Liver (tissue), 3 donors: ENCODE data around the gene DDX52.

Source experiments
- GABPA ChIP-seq, 2 donors: IDR thresholded peaks in 1 of 2; conservative IDR thresholded peaks in 1 of 2; 2 replicates each; pipeline ENCODE4 v1.6.1; 2016; ENCODE audit warnings: antibody characterized with exemption in 2 of 2, mild to moderate bottlenecking in 1 of 2, moderate library complexity in 1 of 2
- JUND ChIP-seq, 2 donors: IDR thresholded peaks; 2 replicates each; pipeline ENCODE4 v1.6.1; 2016; ENCODE audit warnings: antibody characterized with exemption in 2 of 2
- SP1 ChIP-seq: IDR thresholded peaks from 2 replicates; pipeline ENCODE4 v1.6.1; 2018; ENCODE audit warnings: antibody characterized with exemption, mild to moderate bottlenecking
- TAF1 ChIP-seq: conservative IDR thresholded peaks from 2 replicates; pipeline ENCODE4 v1.6.1; 2016; ENCODE audit warnings: antibody characterized with exemption, mild to moderate bottlenecking
- TF ChIP-seq, protein P1 (sequence below): fragments of 150-350 bp; IDR thresholded peaks from 2 replicates; pipeline ENCODE4 v1.5.1; 2017; ENCODE audit warnings: improper control_type of control experiment, low read depth, low read length; ENCODE audit not compliant: missing input control
- TF ChIP-seq, protein P2 (sequence below): IDR thresholded peaks from 2 replicates; pipeline ENCODE4 v1.6.1; 2016; ENCODE audit warnings: antibody characterized with exemption
- donor health status: healthy.
- donor health status: healthy.

DNA sequence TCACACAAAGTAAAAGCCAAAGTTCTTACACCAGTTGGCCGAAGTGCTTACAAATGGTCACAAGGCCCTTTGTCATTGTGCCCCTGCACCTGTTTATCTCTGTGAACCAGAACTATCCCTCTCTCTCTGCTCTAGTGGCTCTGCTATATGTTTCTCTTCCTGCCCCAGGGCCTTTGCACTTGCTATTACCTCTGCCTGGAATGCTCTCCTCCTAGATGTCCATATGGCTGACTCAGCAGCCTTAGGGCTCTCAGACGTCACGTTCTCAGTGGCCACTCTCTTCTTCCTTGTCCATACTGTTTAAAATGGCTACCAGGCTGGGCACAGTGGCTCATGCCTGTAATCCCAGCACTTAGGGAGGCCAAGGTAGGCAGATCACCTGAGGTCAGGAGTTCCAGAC lies 38.8 kb upstream of the DDX52 start:
- TF ChIP-seq, protein P1, sequence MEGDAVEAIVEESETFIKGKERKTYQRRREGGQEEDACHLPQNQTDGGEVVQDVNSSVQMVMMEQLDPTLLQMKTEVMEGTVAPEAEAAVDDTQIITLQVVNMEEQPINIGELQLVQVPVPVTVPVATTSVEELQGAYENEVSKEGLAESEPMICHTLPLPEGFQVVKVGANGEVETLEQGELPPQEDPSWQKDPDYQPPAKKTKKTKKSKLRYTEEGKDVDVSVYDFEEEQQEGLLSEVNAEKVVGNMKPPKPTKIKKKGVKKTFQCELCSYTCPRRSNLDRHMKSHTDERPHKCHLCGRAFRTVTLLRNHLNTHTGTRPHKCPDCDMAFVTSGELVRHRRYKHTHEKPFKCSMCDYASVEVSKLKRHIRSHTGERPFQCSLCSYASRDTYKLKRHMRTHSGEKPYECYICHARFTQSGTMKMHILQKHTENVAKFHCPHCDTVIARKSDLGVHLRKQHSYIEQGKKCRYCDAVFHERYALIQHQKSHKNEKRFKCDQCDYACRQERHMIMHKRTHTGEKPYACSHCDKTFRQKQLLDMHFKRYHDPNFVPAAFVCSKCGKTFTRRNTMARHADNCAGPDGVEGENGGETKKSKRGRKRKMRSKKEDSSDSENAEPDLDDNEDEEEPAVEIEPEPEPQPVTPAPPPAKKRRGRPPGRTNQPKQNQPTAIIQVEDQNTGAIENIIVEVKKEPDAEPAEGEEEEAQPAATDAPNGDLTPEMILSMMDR: no peak
- TF ChIP-seq, protein P2, sequence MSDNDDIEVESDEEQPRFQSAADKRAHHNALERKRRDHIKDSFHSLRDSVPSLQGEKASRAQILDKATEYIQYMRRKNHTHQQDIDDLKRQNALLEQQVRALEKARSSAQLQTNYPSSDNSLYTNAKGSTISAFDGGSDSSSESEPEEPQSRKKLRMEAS: no peak
- TF ChIP-seq SP1: no peak
- no peak for TF ChIP-seq TAF1
- TF ChIP-seq JUND (IDR thresholded peaks at IDR 0.05): no peak
- no peak for TF ChIP-seq GABPA (IDR thresholded peaks at IDR 0.05 in 1 of 2, conservative IDR thresholded peaks at IDR 0.05 in 1 of 2)
